Measurements from ENCODE around the gene INO80C.
"Not testable (repeated sequence)": the region's sequence is repeated elsewhere in the genome, so short reads cannot be mapped to it uniquely, and the experiment has no call there.

Gene INO80C

DNA sequence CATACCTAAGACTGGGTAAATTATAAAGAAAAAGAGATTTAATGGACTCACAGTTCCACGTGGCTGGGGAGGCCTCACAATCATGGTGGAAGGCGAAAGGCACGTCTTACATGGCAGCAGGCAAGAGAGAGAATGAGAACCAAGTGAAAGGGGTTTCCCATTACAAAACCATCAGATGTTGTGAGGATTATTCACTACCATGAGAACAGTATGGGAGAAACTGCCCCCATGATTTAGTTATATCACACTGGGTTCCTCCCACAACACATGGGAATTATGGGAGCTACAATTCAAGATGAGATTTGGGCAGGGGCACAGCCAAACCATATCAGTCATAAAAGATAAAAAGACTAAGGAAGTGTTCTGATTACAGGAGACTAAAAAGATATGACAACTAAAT lies 8.5 kb downstream of the INO80C start:
- not testable (repeated sequence) for DNase-seq (ENCODE audit: low read depth)

DNA sequence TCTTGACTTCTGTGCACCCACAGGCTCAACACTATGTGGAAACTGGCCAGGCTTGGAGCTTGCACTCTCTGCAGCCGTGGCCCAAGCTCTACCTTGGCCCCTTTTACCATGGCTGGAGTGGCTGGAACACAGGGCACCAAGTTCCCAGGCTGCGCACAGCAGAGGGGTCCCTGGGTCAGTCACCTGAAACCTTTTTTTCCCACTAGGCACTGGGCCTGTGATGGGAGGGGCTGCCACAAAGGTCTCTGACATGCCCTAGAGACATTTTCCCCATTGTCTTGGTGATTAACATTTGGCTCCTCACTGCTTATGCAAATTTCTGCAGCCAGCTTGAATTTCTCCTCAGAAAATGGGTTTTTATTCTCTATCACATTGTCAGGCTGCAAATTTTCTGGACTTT lies 9.4 kb downstream of the INO80C start:
- not testable (repeated sequence) for DNase-seq (ENCODE audit: low read depth)

DNA sequence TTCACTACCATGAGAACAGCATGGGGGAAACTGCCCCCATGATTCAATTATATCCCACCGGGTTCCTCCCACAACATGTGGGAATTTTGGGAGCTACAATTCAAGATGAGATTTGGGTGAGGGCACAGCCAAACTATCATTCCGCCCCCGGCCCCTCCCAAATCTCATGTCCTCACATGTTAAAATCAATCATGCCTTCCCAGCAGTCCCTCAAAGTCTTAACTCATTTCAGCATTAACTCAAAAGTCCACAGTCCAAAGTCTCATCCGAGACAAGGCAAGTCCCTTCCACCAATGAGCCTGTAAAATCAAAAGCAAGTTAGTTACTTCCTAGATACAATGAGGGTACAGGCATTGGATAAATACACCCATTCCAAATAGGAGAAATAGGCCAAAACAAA lies 10.2 kb downstream of the INO80C start:
- not testable (repeated sequence) for DNase-seq (ENCODE audit: low read depth)

DNA sequence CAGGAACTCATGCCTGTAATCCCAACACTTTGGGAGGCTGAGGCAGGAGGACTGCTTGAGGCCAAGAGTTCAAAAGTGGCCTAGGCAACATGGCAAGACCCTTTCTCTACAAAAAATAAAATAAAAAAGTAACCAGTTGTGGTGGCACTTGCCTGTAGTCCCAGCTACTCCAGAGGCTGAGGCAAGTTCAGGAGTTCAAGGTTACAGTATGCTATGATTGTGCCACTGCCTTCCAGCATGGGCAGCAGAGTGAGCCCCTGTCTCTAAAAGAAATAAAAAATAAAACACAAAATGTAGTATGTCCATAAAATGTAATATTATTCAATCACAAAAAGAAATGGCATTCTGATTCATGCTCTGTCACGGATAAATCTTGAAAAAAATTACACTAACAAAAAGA lies 11.9 kb downstream of the INO80C start:
- DNase-seq (ENCODE audit: low read depth): no peak

DNA sequence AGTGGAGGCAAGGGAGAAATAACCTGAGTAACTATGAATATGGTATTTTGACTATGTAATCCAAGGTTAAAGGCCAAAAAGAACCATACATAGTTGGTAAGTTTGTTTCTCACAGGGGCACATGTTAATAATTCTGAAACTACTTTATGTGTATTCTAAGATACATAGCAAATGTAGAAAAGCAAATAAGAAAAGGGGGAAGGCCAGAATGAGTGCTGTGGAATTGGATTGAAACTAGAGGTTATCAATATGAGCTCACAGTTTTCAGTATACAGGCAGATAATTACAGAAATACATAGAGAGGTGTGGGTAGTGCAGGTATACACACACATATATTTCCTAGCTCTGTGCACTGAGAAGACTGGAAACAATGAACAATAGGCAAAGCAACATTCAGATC lies 13.7 kb downstream of the INO80C start:
- no peak for DNase-seq (ENCODE audit: low read depth)

DNA sequence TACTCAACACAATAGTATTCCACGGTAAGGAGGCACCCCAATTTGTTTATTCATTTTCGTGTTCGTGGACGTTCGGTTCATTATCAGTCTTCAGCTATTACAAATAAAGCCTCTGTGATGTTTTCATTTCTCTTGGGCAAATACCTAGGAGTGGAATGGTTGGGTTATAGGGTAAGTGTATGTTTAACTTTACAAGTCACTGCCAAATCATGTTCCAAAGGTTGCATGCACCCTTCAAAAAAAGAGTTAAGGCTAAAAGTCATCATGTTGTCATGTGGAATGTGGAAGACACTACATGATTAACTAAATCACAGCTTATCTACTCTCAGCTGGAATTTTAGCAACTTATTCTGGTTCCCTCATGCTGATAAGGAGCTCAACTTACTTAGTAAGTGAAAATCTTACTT lies 15.8 kb downstream of the INO80C start:
- DNase-seq (ENCODE audit: low read depth): no peak

DNA sequence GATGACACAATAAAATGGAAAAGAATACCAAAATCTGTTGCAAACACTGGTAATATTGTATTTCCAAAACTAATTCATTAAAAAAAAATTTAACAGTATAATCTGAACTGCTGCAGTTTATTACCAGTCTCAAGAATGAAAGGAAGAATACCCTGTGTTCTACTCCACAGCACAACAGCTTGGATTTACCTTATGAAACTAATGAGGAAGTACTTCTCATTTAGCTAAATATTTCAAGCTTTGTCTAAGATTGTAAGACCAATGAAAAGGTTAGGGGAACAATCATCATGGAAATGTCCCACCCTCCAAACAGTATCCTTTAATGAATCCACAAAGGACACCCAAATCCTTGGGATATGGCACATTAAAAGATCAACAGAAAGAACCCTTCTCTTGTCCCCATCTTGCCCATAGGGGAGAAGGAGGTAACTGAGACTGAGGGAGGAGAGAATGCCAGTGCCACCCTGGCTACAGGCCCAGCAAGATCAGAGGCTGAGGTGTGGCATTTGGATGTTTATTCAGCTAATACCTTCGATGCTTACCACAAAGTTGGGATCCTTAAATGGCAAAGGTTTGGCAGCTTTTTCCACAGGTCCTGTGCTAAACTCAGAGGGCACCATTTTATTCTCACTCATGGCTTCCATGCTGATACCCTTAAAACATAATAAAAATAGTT lies 17.7 kb downstream of the INO80C start:
- no peak for DNase-seq (ENCODE audit: low read depth)

DNA sequence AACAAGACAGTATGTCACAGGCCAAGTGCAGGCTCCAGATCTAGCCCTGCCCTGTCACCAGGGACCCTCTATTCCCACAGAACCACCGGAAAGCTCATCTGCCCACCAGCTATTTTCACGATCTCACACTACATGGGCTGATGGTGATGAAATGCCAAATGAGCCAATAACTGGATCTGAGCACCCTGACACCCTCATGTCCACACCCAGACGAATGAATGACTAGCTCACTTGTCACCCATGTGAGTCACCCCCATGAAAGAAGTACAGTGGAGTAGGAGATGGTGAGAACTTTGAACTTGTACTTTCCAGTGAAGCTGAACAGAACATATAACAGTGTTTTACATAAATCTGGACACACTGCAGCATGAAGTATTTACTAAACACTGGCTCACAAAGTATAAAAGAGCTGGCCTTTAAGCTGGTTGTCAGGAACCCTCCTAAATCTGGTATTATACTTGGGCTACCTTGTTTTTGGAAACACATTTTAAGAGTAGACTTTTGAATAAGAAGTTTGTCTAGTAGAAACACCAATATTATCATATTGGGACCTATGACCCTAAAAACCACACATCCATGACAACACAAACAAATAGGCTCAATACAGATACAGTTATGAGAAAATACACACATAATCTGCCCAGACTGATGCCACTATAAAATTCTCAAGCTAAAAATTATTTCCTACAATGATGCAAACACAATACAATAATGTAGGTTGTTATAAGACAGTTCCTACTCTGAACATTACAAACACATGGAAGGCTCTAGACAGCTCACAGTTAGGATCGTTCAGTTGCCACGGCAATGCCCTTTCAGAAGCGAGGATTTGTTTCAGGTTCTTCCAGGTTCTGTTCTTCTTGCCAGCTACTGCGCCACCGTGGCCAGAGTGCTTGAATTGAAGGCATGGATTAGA lies 19.0 kb downstream of the INO80C start:
- peak; percentile 75 for DNase-seq (ENCODE audit: low read depth)

DNA sequence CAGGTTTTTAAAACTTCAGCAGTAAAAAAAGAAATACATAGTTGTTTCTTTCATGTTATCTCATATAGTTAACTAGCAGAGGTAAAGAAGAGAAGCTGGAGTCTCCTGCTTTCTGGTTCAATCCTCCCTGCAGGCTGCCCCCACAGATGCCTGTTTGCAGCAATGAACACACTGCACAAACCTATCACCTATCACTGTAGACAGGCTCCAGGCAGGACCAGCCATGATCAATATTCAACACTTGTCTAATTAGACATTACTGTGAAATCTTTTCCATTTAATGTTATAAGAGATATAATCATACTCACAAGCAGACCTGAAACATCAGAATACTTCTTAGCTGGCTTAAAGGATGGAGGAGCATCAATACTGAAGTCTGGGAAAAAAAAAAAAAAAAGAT lies 19.8 kb downstream of the INO80C start:
- DNase-seq (ENCODE audit: low read depth): no peak

DNA sequence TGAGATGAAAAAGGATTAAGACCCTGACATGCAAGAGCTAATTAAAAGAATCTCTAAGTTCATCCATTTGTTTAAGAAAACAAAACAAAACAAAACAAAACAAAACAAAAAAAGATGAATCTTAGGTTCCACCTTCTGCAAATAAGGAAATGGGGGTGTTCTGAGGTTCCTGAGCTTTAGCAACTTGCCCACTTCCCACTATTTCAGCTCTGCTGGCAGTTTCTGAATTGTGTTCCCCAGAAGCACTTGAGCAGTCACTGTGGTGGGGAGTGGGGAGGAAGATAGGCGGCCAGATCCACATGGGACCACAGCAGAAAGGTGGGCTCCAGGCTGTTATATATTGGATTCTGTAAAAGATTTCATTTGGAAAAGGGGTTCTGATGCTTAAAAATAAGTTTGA lies 20.3 kb downstream of the INO80C start:
- DNase-seq (ENCODE audit: low read depth): no peak

DNA sequence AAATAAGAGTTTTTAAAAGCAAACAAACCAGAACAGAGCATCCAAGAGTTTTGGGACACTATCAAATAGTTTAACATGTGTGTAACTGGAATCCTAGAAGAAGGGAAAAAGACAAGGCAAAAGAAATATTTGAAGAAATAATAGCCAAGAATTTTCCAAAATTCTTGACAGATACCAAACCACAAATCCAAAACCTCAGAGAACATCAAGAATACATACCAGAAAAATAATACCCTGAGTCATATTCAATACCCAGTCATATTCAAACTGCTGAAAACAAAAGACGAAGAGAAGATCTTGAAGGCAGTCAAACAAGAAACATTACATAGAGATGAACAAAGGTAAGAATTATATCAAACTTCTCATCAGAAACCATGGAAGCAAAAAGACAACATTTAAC lies 22.9 kb downstream of the INO80C start:
- DNase-seq (ENCODE audit: low read depth): no peak

DNA sequence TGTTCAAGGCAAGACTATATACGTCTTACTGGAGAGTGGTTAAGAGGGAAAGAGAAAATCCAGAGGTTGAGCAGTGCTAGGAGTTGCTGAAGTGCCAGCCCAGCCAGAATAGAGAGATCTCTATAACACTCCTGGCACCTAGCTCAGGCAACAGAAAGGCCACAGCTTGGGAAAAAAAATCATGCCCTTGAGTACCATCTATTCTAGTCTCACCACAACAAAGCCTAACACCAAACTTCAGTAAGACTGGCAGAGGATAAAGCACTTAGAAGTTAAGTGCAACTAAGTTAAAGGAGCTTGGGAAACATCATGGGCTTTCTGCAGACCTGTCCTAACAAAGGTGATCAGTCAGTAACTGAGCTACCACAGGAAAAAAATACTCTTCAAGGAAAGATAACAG lies 24.2 kb downstream of the INO80C start:
- DNase-seq (ENCODE audit: low read depth): no peak

DNA sequence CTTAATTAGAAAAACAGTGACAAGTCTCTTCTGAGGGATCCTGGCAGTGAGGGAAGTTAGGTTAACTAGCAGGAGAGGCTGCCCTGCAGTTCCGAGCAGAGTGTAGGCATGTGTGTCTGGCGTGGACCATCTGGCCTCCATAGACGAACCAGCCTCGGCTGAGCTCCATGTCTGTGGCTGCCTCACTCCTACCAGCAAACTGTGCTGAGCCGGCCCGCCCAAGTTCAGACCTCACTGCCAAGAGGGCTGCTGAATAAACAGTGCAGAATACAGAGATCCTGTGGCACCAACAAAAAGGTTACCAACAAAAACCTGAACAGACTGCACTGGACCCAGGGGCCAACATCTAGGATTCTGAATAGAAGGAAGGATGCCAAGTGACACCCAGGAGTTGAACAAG lies 27.3 kb downstream of the INO80C start:
- DNase-seq (ENCODE audit: low read depth): no peak

DNA sequence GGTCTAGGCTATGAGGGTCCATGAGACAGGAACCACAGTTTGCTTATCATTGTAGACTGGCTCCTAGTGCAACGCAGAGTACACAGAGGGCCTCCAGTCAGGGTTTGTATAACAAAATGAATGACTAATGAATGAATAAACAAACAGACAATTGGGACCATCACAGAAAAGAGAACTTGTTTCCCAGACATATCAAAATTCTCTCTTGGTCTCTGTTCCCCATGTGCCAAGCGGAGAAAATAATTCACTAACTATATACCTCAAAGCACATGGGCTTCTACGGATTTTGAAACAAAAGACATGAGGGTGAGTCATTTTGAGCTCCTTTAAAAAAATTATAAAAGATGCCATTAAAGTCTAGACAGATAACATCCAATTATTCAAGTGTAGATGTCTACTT lies 28.0 kb downstream of the INO80C start:
- DNase-seq (ENCODE audit: low read depth): no peak

DNA sequence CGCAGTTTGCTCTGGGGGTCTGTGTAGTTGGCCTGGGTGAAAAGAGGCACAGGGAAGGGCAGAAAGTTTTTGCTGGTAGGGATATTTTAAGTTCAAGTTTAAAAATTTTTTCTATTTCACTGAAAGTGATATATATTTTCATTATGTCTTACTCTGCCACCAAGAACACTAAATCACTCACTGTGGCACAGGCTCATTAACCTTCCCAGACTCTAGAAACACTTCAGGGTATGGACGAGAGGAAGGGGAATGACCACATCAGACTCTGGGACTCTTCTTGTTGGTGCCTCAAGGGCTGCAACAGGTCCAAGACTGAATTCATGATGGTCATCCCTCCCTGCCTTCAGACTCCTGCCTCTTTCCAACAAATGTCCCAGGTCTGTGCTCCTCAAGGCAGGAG lies 29.0 kb downstream of the INO80C start:
- no peak for DNase-seq (ENCODE audit: low read depth)

DNA sequence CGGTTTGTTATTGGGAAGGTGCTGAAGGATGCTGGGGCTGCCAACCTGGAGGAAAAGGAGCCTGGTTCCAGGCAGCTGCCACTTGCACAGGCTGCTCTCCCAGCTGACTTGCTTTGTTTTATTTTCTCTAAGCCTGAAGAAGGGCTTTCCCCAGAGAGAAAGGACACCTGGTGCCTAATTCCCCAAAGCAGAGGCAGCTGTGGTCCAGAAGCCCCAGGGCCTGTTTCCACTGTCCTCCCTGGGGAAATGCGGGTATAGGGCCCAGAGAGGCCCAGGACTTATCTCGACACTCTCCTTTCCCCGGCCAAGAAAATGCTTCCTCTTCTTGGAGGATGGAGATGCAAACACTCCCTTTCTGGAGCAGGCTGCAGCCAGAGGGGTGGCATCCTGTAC lies 30.1 kb downstream of the INO80C start:
- no peak for DNase-seq (ENCODE audit: low read depth)

DNA sequence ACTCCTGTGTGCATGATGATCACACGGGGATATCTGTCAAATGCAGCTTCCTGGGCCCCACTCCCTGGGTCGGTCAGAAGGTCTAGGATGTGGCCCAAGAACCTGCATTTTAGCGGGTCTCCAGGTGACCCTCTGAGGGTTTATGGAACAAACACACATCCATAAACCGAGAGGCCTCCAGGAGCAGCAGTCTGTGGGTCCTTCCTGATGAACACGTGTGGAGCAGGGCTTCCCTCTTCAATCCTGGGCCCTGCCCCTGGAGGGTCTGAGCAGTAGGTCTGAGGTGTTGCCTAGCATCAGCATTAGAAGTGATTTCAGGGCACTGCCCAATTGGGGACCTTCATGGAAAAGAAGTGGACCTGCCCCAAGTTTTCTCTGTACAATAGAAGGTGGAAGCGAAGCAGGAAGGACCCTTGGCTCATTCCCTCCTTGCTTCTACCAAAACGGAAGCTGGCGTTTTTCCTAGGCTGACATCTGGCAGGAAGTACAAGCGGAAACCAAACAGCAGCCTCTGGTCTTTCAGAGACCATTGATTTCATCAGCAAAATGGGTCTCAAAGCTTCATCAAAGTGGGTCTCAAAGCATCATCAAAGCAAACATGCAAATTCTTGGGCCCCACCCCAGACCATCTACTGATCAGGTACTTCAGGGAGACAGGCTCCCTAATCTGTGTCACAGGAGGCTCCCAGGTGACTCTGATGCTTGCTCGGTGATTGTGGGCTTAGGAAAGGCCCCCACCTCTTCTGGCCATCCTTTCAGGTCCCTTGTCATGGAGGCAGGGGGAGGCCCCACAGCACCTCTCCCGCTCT lies 30.7 kb downstream of the INO80C start:
- DNase-seq (ENCODE audit: low read depth): no peak

DNA sequence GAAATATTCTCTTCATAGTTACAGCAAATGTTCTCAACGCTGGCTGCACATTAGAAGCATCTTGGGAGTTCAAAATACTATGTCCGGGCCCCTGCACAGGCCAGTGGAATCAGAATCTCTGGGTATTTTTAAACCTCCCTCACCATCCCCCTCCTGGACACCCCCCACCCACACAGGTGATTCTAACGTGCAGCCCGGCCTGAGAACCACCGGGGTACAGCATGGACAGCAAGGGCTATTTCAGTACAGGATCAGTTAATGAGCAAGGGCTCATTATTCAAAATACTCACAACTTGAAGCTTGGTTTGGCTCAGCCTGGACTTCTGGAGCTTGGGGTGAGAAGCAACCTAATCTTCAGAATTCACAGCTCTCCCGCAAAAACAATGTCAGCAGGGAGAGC lies 31.4 kb downstream of the INO80C start:
- no peak for DNase-seq (ENCODE audit: low read depth)

DNA sequence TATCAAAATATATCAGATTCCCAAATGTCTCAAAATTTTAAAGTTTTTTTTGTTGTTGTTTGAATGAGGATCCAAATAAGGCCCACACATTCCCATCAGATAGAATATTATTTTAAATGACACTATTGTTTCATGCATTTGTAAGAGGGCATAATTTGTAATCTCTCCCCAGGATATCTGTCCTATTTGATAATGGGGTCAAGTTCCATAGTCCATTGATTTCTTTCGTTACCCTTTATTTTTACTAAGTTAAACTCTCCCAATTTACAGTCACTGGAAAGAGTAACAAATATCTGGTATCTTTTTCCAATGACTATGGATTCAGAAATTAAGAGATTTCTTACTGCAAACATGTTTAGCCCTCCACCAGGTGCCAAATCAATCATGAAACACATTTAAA lies 32.4 kb downstream of the INO80C start:
- no peak for DNase-seq (ENCODE audit: low read depth)

DNA sequence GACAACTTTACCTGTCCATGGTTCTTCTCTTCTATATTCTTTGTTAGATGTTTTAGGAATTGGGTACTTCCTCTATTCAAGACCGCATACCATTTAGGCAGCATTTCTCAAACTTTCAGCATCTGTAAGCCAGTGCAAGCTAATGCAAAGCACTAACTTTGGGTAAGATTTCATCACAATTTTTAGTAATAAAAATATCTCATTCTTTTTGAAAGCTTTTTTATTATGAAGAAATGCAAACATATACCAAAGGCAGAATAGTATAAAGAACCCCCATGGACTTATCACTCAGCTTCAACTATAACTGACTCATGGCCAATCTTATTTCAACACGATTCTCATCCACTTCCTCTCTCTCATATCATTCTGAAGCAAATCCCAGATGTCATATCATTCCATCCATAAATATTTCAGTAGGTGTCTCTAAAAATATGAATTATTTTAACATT lies 32.9 kb downstream of the INO80C start:
- no peak for DNase-seq (ENCODE audit: low read depth)

DNA sequence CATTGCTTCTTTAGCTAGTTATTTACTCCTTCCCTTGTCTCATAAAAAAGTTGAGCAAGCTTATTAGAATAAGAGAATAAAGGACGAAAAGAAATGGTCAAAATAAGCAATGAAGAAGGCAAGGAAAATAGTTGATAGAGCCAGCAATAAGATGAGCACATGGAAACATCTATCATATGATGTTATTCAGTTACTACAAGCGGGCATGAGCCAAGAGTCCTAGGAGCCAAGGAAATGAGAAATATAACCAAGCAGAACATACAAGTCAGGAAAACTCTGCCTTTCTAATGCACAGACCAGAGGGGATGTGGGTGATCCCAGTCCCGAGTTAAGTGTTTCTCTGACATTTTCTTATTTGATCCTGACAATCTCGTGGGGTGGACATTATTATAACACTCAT lies 33.9 kb downstream of the INO80C start:
- DNase-seq (ENCODE audit: low read depth): no peak

DNA sequence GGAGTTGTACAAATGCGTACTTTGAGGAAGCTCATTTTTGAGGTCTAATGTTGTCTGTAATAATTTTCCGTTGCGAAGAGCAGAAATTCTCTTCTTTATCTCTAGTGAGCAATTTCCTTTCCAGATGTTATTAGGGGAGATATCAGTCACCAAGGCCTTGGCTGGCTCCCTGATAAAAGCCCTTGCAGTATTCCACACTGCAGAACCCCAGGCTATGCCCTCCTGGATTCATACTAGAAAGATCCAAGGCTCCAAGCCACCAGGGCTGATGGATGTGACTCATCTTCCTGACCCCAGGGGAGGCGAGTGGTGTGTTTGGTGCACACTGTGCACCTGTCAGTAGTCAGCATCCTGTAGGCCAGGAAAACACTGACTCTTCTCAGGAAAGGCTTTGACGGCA lies 34.7 kb downstream of the INO80C start:
- DNase-seq (ENCODE audit: low read depth): no peak

DNA sequence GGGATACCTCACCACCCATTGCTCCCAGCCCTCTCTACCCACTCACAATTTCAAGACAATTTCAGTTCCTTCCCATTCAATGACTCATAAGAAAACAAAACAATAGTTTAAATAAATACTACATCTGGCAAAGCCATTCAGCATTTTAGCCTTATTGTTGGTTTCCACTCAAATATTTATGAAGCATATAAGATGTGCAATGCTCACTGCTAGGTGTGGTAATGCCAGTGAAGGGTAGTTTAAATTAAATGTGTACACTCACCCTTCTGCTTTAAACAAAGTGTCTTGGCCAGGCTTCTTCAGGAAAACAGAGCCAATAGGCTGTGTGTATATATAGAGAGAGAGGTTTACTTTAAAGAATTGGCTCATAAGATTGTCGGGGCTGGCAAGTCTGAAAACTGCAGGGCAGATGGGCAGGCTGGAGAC lies 37.0 kb downstream of the INO80C start:
- no peak for DNase-seq (ENCODE audit: low read depth)
